Skeletal muscle satellite cell (primary cell): Measurements from ENCODE around the gene CDH6.

ENCODE experiments used
- H3K27me3 ChIP-seq: 2 replicates; pipeline ENCODE4 v1.7.0; 2013; ENCODE audit warnings: low read length; ENCODE audit not compliant: control insufficient read depth, insufficient read depth
- H3K36me3 ChIP-seq: 2 replicates; pipeline ENCODE4 v1.7.0; 2013; ENCODE audit warnings: mild to moderate bottlenecking, control low read depth, low read length; ENCODE audit not compliant: insufficient read depth
- H3K4me1 ChIP-seq: 2 replicates; pipeline ENCODE4 v1.7.0; 2013; ENCODE audit warnings: low read length; ENCODE audit not compliant: control insufficient read depth, insufficient read depth
- H3K4me2 ChIP-seq: 2 replicates; pipeline ENCODE4 v1.7.0; 2013; ENCODE audit warnings: mild to moderate bottlenecking, low read length
- H3K4me3 ChIP-seq: 2 replicates; pipeline ENCODE4 v1.7.0; 2013; ENCODE audit warnings: low read length
- H3K9ac ChIP-seq: 2 replicates; pipeline ENCODE4 v1.7.0; 2013; ENCODE audit warnings: mild to moderate bottlenecking, low read depth, low read length, moderate library complexity
- H3K9me3 ChIP-seq: replicated peaks from 2 replicates; pipeline ENCODE4 v1.7.0; 2013; ENCODE audit warnings: mild to moderate bottlenecking, control low read depth, low read length

Gene CDH6

GRCh38 chr5:31289429-31289828, 95.9 kb downstream of the CDH6 start:
- no peak overlapping the region for H3K4me3 ChIP-seq
- no peaks in the 10 kb centered on the region for H3K36me3 ChIP-seq
- no peak overlapping the region for H3K4me2 ChIP-seq
- no peaks in the 10 kb centered on the region for H3K9me3 ChIP-seq
- no peaks in the 10 kb centered on the region for H3K27me3 ChIP-seq
- H3K4me1 ChIP-seq = no peaks in the 10 kb centered on the region
- no peak overlapping the region for H3K9ac ChIP-seq

GRCh38 chr5:31291323-31291854, 97.9 kb downstream of the CDH6 start:
- no peaks in the 10 kb centered on the region for H3K36me3 ChIP-seq
- no peaks in the 10 kb centered on the region for H3K27me3 ChIP-seq
- no peak overlapping the region for H3K9ac ChIP-seq
- H3K9me3 ChIP-seq = no peaks in the 10 kb centered on the region
- H3K4me3 ChIP-seq = no peak overlapping the region
- H3K4me1 ChIP-seq = no peaks in the 10 kb centered on the region
- H3K4me2 ChIP-seq = no peak overlapping the region

GRCh38 chr5:31300501-31300900, 107.0 kb downstream of the CDH6 start:
- Histone ChIP-seq H3K36me3 (no peaks in the 10 kb centered on the region), H3K4me3 (no peak overlapping the region), H3K4me1 (no peaks in the 10 kb centered on the region), H3K9ac (no peak overlapping the region), H3K4me2 (no peak overlapping the region), H3K9me3 (no peaks in the 10 kb centered on the region), H3K27me3 (no peaks in the 10 kb centered on the region)

GRCh38 chr5:31301833-31302232, 108.3 kb downstream of the CDH6 start:
- Histone ChIP-seq H3K4me2 (no peak overlapping the region), H3K4me3 (no peak overlapping the region), H3K9ac (no peak overlapping the region), H3K9me3 (no peaks in the 10 kb centered on the region), H3K27me3 (no peaks in the 10 kb centered on the region), H3K4me1 (no peaks in the 10 kb centered on the region), H3K36me3 (no peaks in the 10 kb centered on the region)

- no peaks in the 10 kb centered on the region for H3K36me3 ChIP-seq
- H3K4me3 ChIP-seq = no peak overlapping the region
- no peaks in the 10 kb centered on the region for H3K4me1 ChIP-seq
- no peak overlapping the region for H3K9ac ChIP-seq
- no peaks in the 10 kb centered on the region for H3K27me3 ChIP-seq
- no peaks in the 10 kb centered on the region for H3K9me3 ChIP-seq
- no peak overlapping the region for H3K4me2 ChIP-seq
Measured at GRCh38 chr5:31303688-31304087, 110.2 kb downstream of the CDH6 start.

- no peak overlapping the region for H3K4me2 ChIP-seq
- no peaks in the 10 kb centered on the region for H3K36me3 ChIP-seq
- H3K4me3 ChIP-seq = no peak overlapping the region
- H3K9me3 ChIP-seq = no peaks in the 10 kb centered on the region
- H3K27me3 ChIP-seq = no peaks in the 10 kb centered on the region
- no peaks in the 10 kb centered on the region for H3K4me1 ChIP-seq
- H3K9ac ChIP-seq = no peak overlapping the region
Measured at GRCh38 chr5:31317665-31318064, 124.2 kb downstream of the CDH6 start.

- Histone ChIP-seq H3K9me3 (no peaks in the 10 kb centered on the region), H3K27me3 (no peaks in the 10 kb centered on the region), H3K9ac (no peak overlapping the region), H3K4me2 (no peak overlapping the region), H3K36me3 (no peaks in the 10 kb centered on the region), H3K4me1 (no peaks in the 10 kb centered on the region), H3K4me3 (no peak overlapping the region)
Measured at GRCh38 chr5:31319335-31319734, 125.8 kb downstream of the CDH6 start.

- H3K4me2 ChIP-seq = no peak overlapping the region
- H3K36me3 ChIP-seq = no peaks in the 10 kb centered on the region
- H3K9me3 ChIP-seq = no peaks in the 10 kb centered on the region
- H3K4me3 ChIP-seq = no peak overlapping the region
- no peaks in the 10 kb centered on the region for H3K27me3 ChIP-seq
- no peaks in the 10 kb centered on the region for H3K4me1 ChIP-seq
- H3K9ac ChIP-seq = no peak overlapping the region
Measured at GRCh38 chr5:31322946-31323345, 129.5 kb downstream of the CDH6 start.

- no peaks in the 10 kb centered on the region for H3K9me3 ChIP-seq
- no peaks in the 10 kb centered on the region for H3K36me3 ChIP-seq
- H3K27me3 ChIP-seq = no peaks in the 10 kb centered on the region
- no peak overlapping the region for H3K4me2 ChIP-seq
- H3K4me3 ChIP-seq = no peak overlapping the region
- H3K4me1 ChIP-seq = no peaks in the 10 kb centered on the region
- H3K9ac ChIP-seq = no peak overlapping the region
Measured at GRCh38 chr5:31324842-31325241, 131.4 kb downstream of the CDH6 start.

- H3K36me3 ChIP-seq = no peaks in the 10 kb centered on the region
Measured at GRCh38 chr5:31328040-31328733, 134.7 kb downstream of the CDH6 start.

GRCh38 chr5:31329715-31330114, 136.2 kb downstream of the CDH6 start:
- Histone ChIP-seq H3K9ac (no peak overlapping the region), H3K27me3 (no peaks in the 10 kb centered on the region), H3K9me3 (no peaks in the 10 kb centered on the region), H3K36me3 (no peaks in the 10 kb centered on the region), H3K4me3 (no peak overlapping the region), H3K4me1 (no peaks in the 10 kb centered on the region), H3K4me2 (no peak overlapping the region)

More at GRCh38 chr5:31328040-31328733, 134.7 kb downstream of the CDH6 start:
- no peaks in the 10 kb centered on the region for H3K27me3 ChIP-seq
- no peaks in the 10 kb centered on the region for H3K9me3 ChIP-seq
- no peak overlapping the region for H3K9ac ChIP-seq
- H3K4me1 ChIP-seq = no peaks in the 10 kb centered on the region
- H3K4me3 ChIP-seq = no peak overlapping the region
- H3K4me2 ChIP-seq = no peak overlapping the region

- Histone ChIP-seq H3K9ac (no peak overlapping the region), H3K27me3 (no peaks in the 10 kb centered on the region), H3K9me3 (no peaks in the 10 kb centered on the region), H3K4me1 (no peaks in the 10 kb centered on the region), H3K36me3 (no peaks in the 10 kb centered on the region), H3K4me3 (no peak overlapping the region), H3K4me2 (no peak overlapping the region)
Measured at GRCh38 chr5:31332160-31332559, 138.7 kb downstream of the CDH6 start.
